ENCODE results near the gene IGFN1. TPM values are rescaled to one million over a fixed set of nuclear protein-coding genes. Genes with fewer than 3 reads are reported as not detected.

IGFN1 gene
- total RNA-seq, 2 donors from 2014 or later = 0.12 to 0.16 TPM

GRCh38 chr1:201189085-201189484 is 1.5 kb upstream of the IGFN1 start:
- H3K27me3 ChIP-seq = no peaks in the 10 kb centered on the region
- H3K4me1 ChIP-seq = no peaks in the 10 kb centered on the region
- intact Hi-C loops (cut with DNase I) = no loop called here
- H3K9me3 ChIP-seq = no peaks in the 10 kb centered on the region
- no peak for DNase-seq
- no peak overlapping the region for H3K9ac ChIP-seq (ENCODE audit: low read depth in 2 of 2, low read length in 2 of 2)
- H3K36me3 ChIP-seq = no peaks in the 10 kb centered on the region
- TF ChIP-seq CTCF (IDR thresholded peaks at IDR 0.05) = no peak
- no peak overlapping the region for H3K27ac ChIP-seq
- H3K4me3 ChIP-seq = no peak overlapping the region

- H3K27me3 ChIP-seq = no peaks in the 10 kb centered on the region
- DNase-seq = no peak
- no peak overlapping the region for H3K27ac ChIP-seq
- intact Hi-C loops (cut with DNase I) = no loop called here
- TF ChIP-seq CTCF (IDR thresholded peaks at IDR 0.05) = no peak
- no peak overlapping the region for H3K9ac ChIP-seq (ENCODE audit: low read depth in 2 of 2, low read length in 2 of 2)
- H3K4me3 ChIP-seq = no peak overlapping the region
- no peaks in the 10 kb centered on the region for H3K4me1 ChIP-seq
- no peaks in the 10 kb centered on the region for H3K9me3 ChIP-seq
- H3K36me3 ChIP-seq = no peaks in the 10 kb centered on the region
Observed at GRCh38 chr1:201190005-201190404, 619 bp upstream of the IGFN1 start.

- no peak for TF ChIP-seq CTCF (IDR thresholded peaks at IDR 0.05)
- no peak for DNase-seq
- H3K9me3 ChIP-seq = no peaks in the 10 kb centered on the region
- no peak overlapping the region for H3K4me3 ChIP-seq
- no peaks in the 10 kb centered on the region for H3K27me3 ChIP-seq
- H3K9ac ChIP-seq (ENCODE audit: low read depth in 2 of 2, low read length in 2 of 2) = no peak overlapping the region
- no peaks in the 10 kb centered on the region for H3K36me3 ChIP-seq
- no peaks in the 10 kb centered on the region for H3K4me1 ChIP-seq
- intact Hi-C loops (cut with DNase I) = no loop called here
- H3K27ac ChIP-seq = no peak overlapping the region
Observed at GRCh38 chr1:201191653-201192260, 1.1 kb downstream of the IGFN1 start.

- intact Hi-C loops (cut with DNase I) = no loop called here
- H3K4me3 ChIP-seq = no peak overlapping the region
- no peak for TF ChIP-seq CTCF (IDR thresholded peaks at IDR 0.05)
- no peak for DNase-seq
- H3K9ac ChIP-seq (ENCODE audit: low read depth in 2 of 2, low read length in 2 of 2) = no peak overlapping the region
- H3K27ac ChIP-seq = no peak overlapping the region
- H3K27me3 ChIP-seq = no peaks in the 10 kb centered on the region
- no peaks in the 10 kb centered on the region for H3K36me3 ChIP-seq
- H3K4me1 ChIP-seq = no peaks in the 10 kb centered on the region
- H3K9me3 ChIP-seq = no peaks in the 10 kb centered on the region
Observed at GRCh38 chr1:201192261-201192788, 1.7 kb downstream of the IGFN1 start.

GRCh38 chr1:201194046-201194445 is 3.4 kb downstream of the IGFN1 start:
- Histone ChIP-seq H3K36me3 (no peaks in the 10 kb centered on the region), H3K9me3 (no peaks in the 10 kb centered on the region), H3K4me3 (no peak overlapping the region), H3K9ac (ENCODE audit: low read depth in 2 of 2, low read length in 2 of 2) (no peak overlapping the region), H3K4me1 (no peaks in the 10 kb centered on the region), H3K27ac (no peak overlapping the region), H3K27me3 (no peaks in the 10 kb centered on the region)
- intact Hi-C loops (cut with DNase I) = no loop called here
- no peak for TF ChIP-seq CTCF (IDR thresholded peaks at IDR 0.05)
- no peak for DNase-seq
